ENCODE data around the gene TGFB1. TPM values are rescaled to one million over a fixed set of nuclear protein-coding genes. Genes with fewer than 3 reads are reported as not detected.

The TGFB1 gene
- total RNA-seq, 2 experiments from 2014 or later = 108 to 110 TPM

- H3K9me3 Mint-ChIP-seq = no peaks in the 10 kb centered on the region
- ChIA-PET CTCF (interaction anchor here (1.2 kb wide), 1 partner anchor 34 kb away, joined by 3 read pairs; no protein-coding TSS in a partner anchor), POLR2A (no interaction called here)
- peak overlapping the region; percentile 62 for H3K27ac Mint-ChIP-seq
- peaks cover 41% of the 10 kb centered on the region for H3K36me3 Mint-ChIP-seq
- H3K4me3 Mint-ChIP-seq = no peak overlapping the region
- peaks cover 31% of the 10 kb centered on the region for H3K4me1 Mint-ChIP-seq (ENCODE audit: low read depth)
- intact Hi-C loops (cut with micrococcal nuclease) = no loop called here
- DNase-seq = no peak
- no peaks in the 10 kb centered on the region for H3K27me3 Mint-ChIP-seq
Observed at GRCh38 chr19:41334793-41335192, 18.9 kb downstream of the TGFB1 start.

- POLR2A ChIA-PET = interaction anchor here (1.6 kb wide), 1 partner anchor 19 kb away, joined by 5 read pairs; no protein-coding TSS in a partner anchor
- H3K4me1 Mint-ChIP-seq (ENCODE audit: low read depth) = peaks cover 44% of the 10 kb centered on the region
- H3K27ac Mint-ChIP-seq = no peak overlapping the region
- no peaks in the 10 kb centered on the region for H3K27me3 Mint-ChIP-seq
- peaks cover 47% of the 10 kb centered on the region for H3K36me3 Mint-ChIP-seq
- no peak overlapping the region for H3K4me3 Mint-ChIP-seq
- no peaks in the 10 kb centered on the region for H3K9me3 Mint-ChIP-seq
- no peak for DNase-seq
- intact Hi-C loops (cut with micrococcal nuclease) = no loop called here
- CTCF ChIA-PET = interaction anchor here (1.2 kb wide), 1 partner anchor 19 kb away, joined by 4 read pairs; no protein-coding TSS in a partner anchor
Observed at GRCh38 chr19:41332468-41332867, 21.3 kb downstream of the TGFB1 start.

GRCh38 chr19:41332000-41332399, 21.7 kb downstream of the TGFB1 start:
- Mint-ChIP-seq H3K36me3 (peaks cover 48% of the 10 kb centered on the region), H3K27ac (no peak overlapping the region), H3K4me3 (no peak overlapping the region), H3K9me3 (no peaks in the 10 kb centered on the region), H3K27me3 (no peaks in the 10 kb centered on the region), H3K4me1 (ENCODE audit: low read depth) (peaks cover 45% of the 10 kb centered on the region)
- intact Hi-C loops (cut with micrococcal nuclease) = no loop called here
- ChIA-PET CTCF (interaction anchor here (1.2 kb wide), 1 partner anchor 19 kb away, joined by 4 read pairs; no protein-coding TSS in a partner anchor), POLR2A (interaction anchor here (1.6 kb wide), 1 partner anchor 20 kb away, joined by 5 read pairs; no protein-coding TSS in a partner anchor)
- no peak for DNase-seq

- Mint-ChIP-seq H3K27ac (peak overlapping the region; percentile 6), H3K9me3 (no peaks in the 10 kb centered on the region), H3K27me3 (no peaks in the 10 kb centered on the region), H3K36me3 (peaks cover 50% of the 10 kb centered on the region), H3K4me3 (no peak overlapping the region), H3K4me1 (ENCODE audit: low read depth) (peaks cover 54% of the 10 kb centered on the region)
- no peak for DNase-seq
- CTCF ChIA-PET = interaction anchor here (1.2 kb wide), 1 partner anchor 20 kb away, joined by 4 read pairs; no protein-coding TSS in a partner anchor
- POLR2A ChIA-PET = interaction anchor here (1.6 kb wide), 1 partner anchor 21 kb away, joined by 5 read pairs; no protein-coding TSS in a partner anchor
- intact Hi-C loops (cut with micrococcal nuclease) = no loop called here
Observed at GRCh38 chr19:41330946-41331678, 22.6 kb downstream of the TGFB1 start.

GRCh38 chr19:41330481-41330880, 23.2 kb downstream of the TGFB1 start:
- Mint-ChIP-seq H3K36me3 (peaks cover 50% of the 10 kb centered on the region), H3K27me3 (no peaks in the 10 kb centered on the region), H3K4me3 (no peak overlapping the region), H3K27ac (peak overlapping the region; percentile 43), H3K4me1 (ENCODE audit: low read depth) (peaks cover 54% of the 10 kb centered on the region), H3K9me3 (no peaks in the 10 kb centered on the region)
- DNase-seq = no peak
- ChIA-PET POLR2A (no interaction called here), CTCF (interaction anchor here (0.7 kb wide), 1 partner anchor 22 kb away, joined by 3 read pairs; no protein-coding TSS in a partner anchor)
- intact Hi-C loops (cut with micrococcal nuclease) = no loop called here

GRCh38 chr19:41328842-41329225, 24.9 kb downstream of the TGFB1 start:
- H3K4me3 Mint-ChIP-seq = peak overlapping the region; percentile 80
- peaks cover 47% of the 10 kb centered on the region for H3K36me3 Mint-ChIP-seq
- CTCF ChIA-PET = interaction anchor here (1.6 to 3.6 kb wide), 3 partner anchors 21 to 67 kb away, joined by 3 to 24 read pairs (median 3); partner anchors contain the start of gene TGFB1
- no peak for DNase-seq
- H3K4me1 Mint-ChIP-seq (ENCODE audit: low read depth) = peaks cover 58% of the 10 kb centered on the region
- no peaks in the 10 kb centered on the region for H3K27me3 Mint-ChIP-seq
- H3K9me3 Mint-ChIP-seq = no peaks in the 10 kb centered on the region
- intact Hi-C loops (cut with micrococcal nuclease) = loop anchor here (1.0 kb wide), 2 partner anchors 19 to 66 kb away; partner anchors contain the start of gene CCDC97
- peak overlapping the region; percentile 96 for H3K27ac Mint-ChIP-seq
- POLR2A ChIA-PET = interaction anchor here (2.6 to 3.1 kb wide), 2 partner anchors 22 to 65 kb away, joined by 22 to 43 read pairs; partner anchors contain the start of genes HNRNPUL1 and TGFB1

GRCh38 chr19:41328157-41328841, 25.4 kb downstream of the TGFB1 start:
- H3K36me3 Mint-ChIP-seq = peaks cover 44% of the 10 kb centered on the region
- DNase-seq = peak; percentile 80
- peak overlapping the region; percentile 80 for H3K4me3 Mint-ChIP-seq
- no peaks in the 10 kb centered on the region for H3K27me3 Mint-ChIP-seq
- CTCF ChIA-PET = interaction anchor here (1.0 to 3.6 kb wide), 4 partner anchors 20 to 509 kb away, joined by 3 to 24 read pairs (median 3); partner anchors contain the start of gene TGFB1
- H3K4me1 Mint-ChIP-seq (ENCODE audit: low read depth) = peaks cover 58% of the 10 kb centered on the region
- POLR2A ChIA-PET = interaction anchor here (0.9 to 3.1 kb wide), 7 partner anchors 13 to 65 kb away, joined by 3 to 43 read pairs (median 4); partner anchors contain the start of genes HNRNPUL1 and TGFB1
- intact Hi-C loops (cut with micrococcal nuclease) = loop anchor here (1.0 kb wide), 2 partner anchors 18 to 65 kb away; partner anchors contain the start of gene CCDC97
- peak overlapping the region; percentile 96 for H3K27ac Mint-ChIP-seq
- no peaks in the 10 kb centered on the region for H3K9me3 Mint-ChIP-seq

GRCh38 chr19:41327576-41328156, 26.1 kb downstream of the TGFB1 start:
- peak overlapping the region; percentile 80 for H3K4me3 Mint-ChIP-seq
- intact Hi-C loops (cut with micrococcal nuclease) = loop anchor here (1.0 kb wide), 3 partner anchors 17 to 64 kb away; partner anchors contain the start of gene CCDC97
- peak; percentile 93 for DNase-seq
- peak overlapping the region; percentile 96 for H3K27ac Mint-ChIP-seq
- POLR2A ChIA-PET = interaction anchor here (0.6 to 3.1 kb wide), 11 partner anchors 14 to 221 kb away, joined by 3 to 43 read pairs (median 4); partner anchors contain the start of genes HNRNPUL1 and TGFB1
- H3K36me3 Mint-ChIP-seq = peaks cover 42% of the 10 kb centered on the region
- H3K4me1 Mint-ChIP-seq (ENCODE audit: low read depth) = peaks cover 56% of the 10 kb centered on the region
- no peaks in the 10 kb centered on the region for H3K27me3 Mint-ChIP-seq
- CTCF ChIA-PET = interaction anchor here (0.6 to 3.6 kb wide), 7 partner anchors 19 to 509 kb away, joined by 3 to 24 read pairs (median 3); partner anchors contain the start of genes HNRNPUL1 and TGFB1
- no peaks in the 10 kb centered on the region for H3K9me3 Mint-ChIP-seq

GRCh38 chr19:41327076-41327575, 26.6 kb downstream of the TGFB1 start:
- H3K4me1 Mint-ChIP-seq (ENCODE audit: low read depth) = peaks cover 51% of the 10 kb centered on the region
- H3K27me3 Mint-ChIP-seq = no peaks in the 10 kb centered on the region
- ChIA-PET CTCF (interaction anchor here (0.6 to 3.6 kb wide), 6 partner anchors 19 to 508 kb away, joined by 3 to 24 read pairs (median 4); partner anchors contain the start of genes HNRNPUL1 and TGFB1), POLR2A (interaction anchor here (0.6 to 3.1 kb wide), 11 partner anchors 15 to 222 kb away, joined by 3 to 43 read pairs (median 4); partner anchors contain the start of genes HNRNPUL1 and TGFB1)
- peak overlapping the region; percentile 75 for H3K4me3 Mint-ChIP-seq
- intact Hi-C loops (cut with micrococcal nuclease) = loop anchor here (1.0 kb wide), 1 partner anchor 24 kb away; no protein-coding TSS in a partner anchor
- DNase-seq = peak; percentile 43
- H3K36me3 Mint-ChIP-seq = peaks cover 37% of the 10 kb centered on the region
- H3K27ac Mint-ChIP-seq = peak overlapping the region; percentile 93
- no peaks in the 10 kb centered on the region for H3K9me3 Mint-ChIP-seq

- no peaks in the 10 kb centered on the region for H3K27me3 Mint-ChIP-seq
- H3K27ac Mint-ChIP-seq = peak overlapping the region; percentile 93
- POLR2A ChIA-PET = interaction anchor here (2.6 to 3.1 kb wide), 2 partner anchors 25 to 63 kb away, joined by 22 to 43 read pairs; partner anchors contain the start of genes HNRNPUL1 and TGFB1
- peaks cover 45% of the 10 kb centered on the region for H3K4me1 Mint-ChIP-seq (ENCODE audit: low read depth)
- intact Hi-C loops (cut with micrococcal nuclease) = no loop called here
- peaks cover 31% of the 10 kb centered on the region for H3K36me3 Mint-ChIP-seq
- H3K9me3 Mint-ChIP-seq = no peaks in the 10 kb centered on the region
- peak overlapping the region; percentile 34 for H3K4me3 Mint-ChIP-seq
- peak; percentile 61 for DNase-seq
- CTCF ChIA-PET = interaction anchor here (3.6 kb wide), 1 partner anchor 26 kb away, joined by 24 read pairs; the partner anchor contains the start of gene TGFB1
Observed at GRCh38 chr19:41325947-41326706, 27.6 kb downstream of the TGFB1 start.

Data from activated CD4-positive, alpha-beta memory T cell treated with anti-CD3 and anti-CD28 coated beads for 36 hours (primary cell).